ENCODE results near the gene VSIG1. TPM values are rescaled to one million over a fixed set of nuclear protein-coding genes. Genes with fewer than 3 reads are reported as not detected.
A peak's percentile ranks its signal among the peaks of the same experiment; 100 is the strongest.

The VSIG1 gene
- total RNA-seq (2012; rRNA removed) (not detected in 2 replicates), polyA plus RNA-seq (2012; rRNA removed) (not detected in 2 replicates), Bru-seq, nascent RNA (percentile 11 among the genes with signal in this experiment), BruChase-seq, experiment 1, labeled RNA remaining after a 6-hour chase (not detected), BruChase-seq, experiment 2, labeled RNA remaining after a 2-hour chase (not detected)
- polyA plus RNA-seq (2012; cell fraction: cytosol; rRNA removed), result not detected in 2 replicates
- 0.01 and 0.36 TPM in 2 replicates for polyA plus RNA-seq (2012; cell fraction: nucleus; rRNA removed; ENCODE audit: low replicate concordance)
- long read RNA-seq, result 0 reads

DNA sequence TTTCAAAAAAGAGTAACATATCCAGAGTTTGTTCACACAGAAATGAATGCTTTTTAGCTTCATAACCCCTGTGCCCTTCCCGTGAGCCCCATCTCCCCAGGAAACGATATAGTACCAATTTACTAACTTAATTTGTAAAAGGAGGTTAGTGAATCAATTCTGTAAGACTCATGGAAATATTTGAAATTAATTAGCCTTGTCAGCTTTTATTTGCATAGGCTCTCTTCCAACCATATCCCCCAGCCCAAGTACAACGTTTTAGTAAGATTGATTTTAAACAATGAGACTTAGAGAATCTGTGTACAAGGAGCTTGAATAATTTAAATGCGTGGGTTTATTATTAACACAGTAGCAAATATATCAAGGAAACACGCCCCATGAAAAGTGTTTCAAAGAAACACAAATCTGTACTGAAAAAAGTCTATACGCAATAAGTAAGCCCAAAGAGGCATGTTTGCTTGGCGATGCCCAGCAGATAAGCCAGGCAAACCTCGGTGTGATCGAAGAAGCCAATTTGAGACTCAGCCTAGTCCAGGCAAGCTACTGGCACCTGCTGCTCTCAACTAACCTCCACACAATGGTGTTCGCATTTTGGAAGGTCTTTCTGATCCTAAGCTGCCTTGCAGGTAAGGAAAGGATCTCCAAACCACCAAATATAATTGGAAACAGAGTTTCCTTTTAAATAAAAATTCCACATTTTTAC lies at the start of gene VSIG1:
VSIG1 (plus strand) TSS at position 512 of the 703 bp plus-strand sequence; CDS start at position 578, 66 bp downstream.
- no peaks in the 10 kb centered on the region for H3K36me3 ChIP-seq (ENCODE audit: control insufficient read depth, insufficient read depth, low read length)
- no peak within 1 kb of the TSS for H2BK5ac ChIP-seq (ENCODE audit: low read depth, low read length, poor library complexity, severe bottlenecking)
- no peak within 1 kb of the TSS for H3K27ac ChIP-seq (ENCODE audit: insufficient read depth, low read length)
- no peak for TF ChIP-seq CTCF (conservative IDR thresholded peaks at IDR 0.05; ENCODE audit: low read depth, low read length)
- peak; percentile 74 for TF ChIP-seq MAFK (IDR thresholded peaks at IDR 0.05; ENCODE audit: low read depth, low read length)
- no peak for TF ChIP-seq POLR2A (IDR thresholded peaks at IDR 0.05; ENCODE audit: low read depth, low read length)
- TF ChIP-seq RAD21 (IDR thresholded peaks at IDR 0.05; ENCODE audit: low read length), result no peak
- TF ChIP-seq NFE2L2 (IDR thresholded peaks at IDR 0.05; ENCODE audit: low read depth, low read length), result no peak
- H2AK5ac ChIP-seq (ENCODE audit: low read depth, low read length), result no peak within 1 kb of the TSS
- H4K8ac ChIP-seq (ENCODE audit: low read depth in 2 of 2, low read length in 2 of 2), result no peak within 1 kb of the TSS
- H3K4ac ChIP-seq (ENCODE audit: low read depth, low read length), result no peak within 1 kb of the TSS
- intact Hi-C loops (cut with micrococcal nuclease) (no loop called here), in situ Hi-C loops (cut with MboI; ENCODE audit: low sequenced_read_pairs) (no loop called here), dilution Hi-C loops (cut with HindIII; ENCODE audit: low sequenced_read_pairs, unreplicated experiment) (no loop called here)
- DNase-seq (no peak), ATAC-seq (ENCODE audit: low read depth) (no peak)
- peaks cover 23% of the 10 kb centered on the region for H3K27me3 ChIP-seq (ENCODE audit: control insufficient read depth, insufficient read depth, low read length)
- H3K56ac ChIP-seq (ENCODE audit: extremely low read depth, insufficient read depth, low read length), result no peak within 1 kb of the TSS
- no peaks in the 10 kb centered on the region for H3K9me3 ChIP-seq (ENCODE audit: control insufficient read depth, insufficient read depth, low read length)
- no peaks in the 10 kb centered on the region for H3K9me1 ChIP-seq (ENCODE audit: insufficient read depth, low read length)
- H3K4me3 ChIP-seq (ENCODE audit: insufficient read depth, low read depth, low read length), result no peak within 1 kb of the TSS
- BruUV-seq (replicated peaks), result no TSS peak
- H3K14ac ChIP-seq (replicated peaks; ENCODE audit: low read depth, low read length), result no peak within 1 kb of the TSS
- H3K4me2 ChIP-seq (ENCODE audit: low read depth, low read length), result no peak within 1 kb of the TSS
- H2AFZ ChIP-seq (replicated peaks; ENCODE audit: low read length, poor library complexity), result no peak within 1 kb of the TSS
- POLR2A ChIA-PET (ENCODE audit: unreplicated experiment), result no interaction called here
- H3K9ac ChIP-seq (ENCODE audit: low read depth, low read length), result no peak within 1 kb of the TSS
- no peak within 1 kb of the TSS for H2AK9ac ChIP-seq (replicated peaks; ENCODE audit: low read depth, low read length, poor library complexity)
- H2BK20ac ChIP-seq (ENCODE audit: low read depth, low read length), result no peak within 1 kb of the TSS
- H3K18ac ChIP-seq (ENCODE audit: low read depth, low read length), result no peak within 1 kb of the TSS
- H4K5ac ChIP-seq (ENCODE audit: low read depth, low read length), result no peak within 1 kb of the TSS
- H2BK15ac ChIP-seq (ENCODE audit: low read depth, low read length), result no peak within 1 kb of the TSS
- no peak within 1 kb of the TSS for H2BK120ac ChIP-seq (ENCODE audit: low read depth, low read length)
- H3K23ac ChIP-seq (ENCODE audit: low read depth, low read length), result no peak within 1 kb of the TSS
- H4K91ac ChIP-seq (ENCODE audit: insufficient read depth, low read depth, low read length), result no peak within 1 kb of the TSS
- H4K20me1 ChIP-seq (ENCODE audit: insufficient read depth, low read length), result no peaks in the 10 kb centered on the region
- no peaks in the 10 kb centered on the region for H3K4me1 ChIP-seq (ENCODE audit: control insufficient read depth, insufficient read depth, low read length)
- H3K79me1 ChIP-seq (ENCODE audit: low read depth in 1 of 2, low read length in 2 of 2), result no peaks in the 10 kb centered on the region
- WGBS, 2 experiments (ENCODE audit: extremely low coverage in 2 of 2, insufficient read length in 1 of 2), result no CpG with 5 or more reads among the region's 10 CpGs
- CTCF ChIA-PET, result no interaction called here

Data from IMR-90 (cell line).